Measurements from ENCODE around the gene NDST3. TPM values are rescaled to one million over a fixed set of nuclear protein-coding genes. Genes with fewer than 3 reads are reported as not detected.

The NDST3 gene
- total and polyA plus RNA-seq, 2 donors from 2014 or later = 0.09 to 0.22 TPM

- H3K27me3 ChIP-seq (ENCODE audit: control insufficient read depth, insufficient read depth, low read length) = no peaks in the 10 kb centered on the region
- peak in 2 of 5 donors; percentile 72 to 78 for DNase-seq
- no peaks in the 10 kb centered on the region for H3K36me3 ChIP-seq (ENCODE audit: control insufficient read depth in 2 of 3, insufficient read depth in 3 of 3, low read length in 3 of 3)
Measured at GRCh38 chr4:118224243-118224829, 190.1 kb downstream of the NDST3 start.

GRCh38 chr4:118225511-118225910 lies 191.2 kb downstream of the NDST3 start:
- no peak for DNase-seq
- no peak overlapping the region for H3K27ac ChIP-seq (ENCODE audit: low read depth in 2 of 2, low read length in 2 of 2)
- H3K9me3 ChIP-seq (ENCODE audit: control insufficient read depth in 2 of 3, insufficient read depth in 1 of 3, low read length in 3 of 3) = no peaks in the 10 kb centered on the region
- no peaks in the 10 kb centered on the region for H3K4me1 ChIP-seq (ENCODE audit: control insufficient read depth in 2 of 3, insufficient read depth in 2 of 3, low read depth in 1 of 3, low read length in 3 of 3)
- H3K27me3 ChIP-seq (ENCODE audit: control insufficient read depth, insufficient read depth, low read length) = no peaks in the 10 kb centered on the region
- no peak overlapping the region for H3K9ac ChIP-seq (ENCODE audit: low read length in 3 of 3)
- FAIRE-seq = no peak
- H3K36me3 ChIP-seq (ENCODE audit: control insufficient read depth in 2 of 3, insufficient read depth in 3 of 3, low read length in 3 of 3) = no peaks in the 10 kb centered on the region
- intact Hi-C loops (cut with DNase I) = no loop called here
- no peak for TF ChIP-seq CTCF (IDR thresholded peaks at IDR 0.05; ENCODE audit: borderline replicate concordance, extremely low read depth, insufficient read depth)
- H3K4me3 ChIP-seq (ENCODE audit: low read length in 3 of 3) = no peak overlapping the region

More at GRCh38 chr4:118224243-118224829, 190.1 kb downstream of the NDST3 start:
- intact Hi-C loops (cut with DNase I) = no loop called here
- H3K9ac ChIP-seq (ENCODE audit: low read length in 3 of 3) = no peak overlapping the region
- no peak for FAIRE-seq
- TF ChIP-seq CTCF (IDR thresholded peaks at IDR 0.05; ENCODE audit: borderline replicate concordance, extremely low read depth, insufficient read depth) = peak; percentile 49
- H3K27ac ChIP-seq (ENCODE audit: low read depth in 2 of 2, low read length in 2 of 2) = no peak overlapping the region
- H3K9me3 ChIP-seq (ENCODE audit: control insufficient read depth in 2 of 3, insufficient read depth in 1 of 3, low read length in 3 of 3) = no peaks in the 10 kb centered on the region
- no peak overlapping the region for H3K4me3 ChIP-seq (ENCODE audit: low read length in 3 of 3)
- no peaks in the 10 kb centered on the region for H3K4me1 ChIP-seq (ENCODE audit: control insufficient read depth in 2 of 3, insufficient read depth in 2 of 3, low read depth in 1 of 3, low read length in 3 of 3)

- DNase-seq = no peak
- H3K9ac ChIP-seq (ENCODE audit: low read length in 3 of 3) = no peak overlapping the region
- intact Hi-C loops (cut with DNase I) = no loop called here
- no peaks in the 10 kb centered on the region for H3K36me3 ChIP-seq (ENCODE audit: control insufficient read depth in 2 of 3, insufficient read depth in 3 of 3, low read length in 3 of 3)
- no peak for TF ChIP-seq CTCF (IDR thresholded peaks at IDR 0.05; ENCODE audit: borderline replicate concordance, extremely low read depth, insufficient read depth)
- no peak overlapping the region for H3K4me3 ChIP-seq (ENCODE audit: low read length in 3 of 3)
- no peak for FAIRE-seq
- no peak overlapping the region for H3K27ac ChIP-seq (ENCODE audit: low read depth in 2 of 2, low read length in 2 of 2)
- no peaks in the 10 kb centered on the region for H3K4me1 ChIP-seq (ENCODE audit: control insufficient read depth in 2 of 3, insufficient read depth in 2 of 3, low read depth in 1 of 3, low read length in 3 of 3)
- no peaks in the 10 kb centered on the region for H3K9me3 ChIP-seq (ENCODE audit: control insufficient read depth in 2 of 3, insufficient read depth in 1 of 3, low read length in 3 of 3)
- no peaks in the 10 kb centered on the region for H3K27me3 ChIP-seq (ENCODE audit: control insufficient read depth, insufficient read depth, low read length)
Measured at GRCh38 chr4:118226311-118227010, 192.2 kb downstream of the NDST3 start.

All from kidney (tissue), 14 donors.